ENCODE measurements around the gene RAMP2. TPM values are rescaled to one million over a fixed set of nuclear protein-coding genes. Genes with fewer than 3 reads are reported as not detected.

RAMP2 gene
- total and polyA plus RNA-seq, 2 experiments from 2014 or later: 13.1 to 48.7 TPM

DNA sequence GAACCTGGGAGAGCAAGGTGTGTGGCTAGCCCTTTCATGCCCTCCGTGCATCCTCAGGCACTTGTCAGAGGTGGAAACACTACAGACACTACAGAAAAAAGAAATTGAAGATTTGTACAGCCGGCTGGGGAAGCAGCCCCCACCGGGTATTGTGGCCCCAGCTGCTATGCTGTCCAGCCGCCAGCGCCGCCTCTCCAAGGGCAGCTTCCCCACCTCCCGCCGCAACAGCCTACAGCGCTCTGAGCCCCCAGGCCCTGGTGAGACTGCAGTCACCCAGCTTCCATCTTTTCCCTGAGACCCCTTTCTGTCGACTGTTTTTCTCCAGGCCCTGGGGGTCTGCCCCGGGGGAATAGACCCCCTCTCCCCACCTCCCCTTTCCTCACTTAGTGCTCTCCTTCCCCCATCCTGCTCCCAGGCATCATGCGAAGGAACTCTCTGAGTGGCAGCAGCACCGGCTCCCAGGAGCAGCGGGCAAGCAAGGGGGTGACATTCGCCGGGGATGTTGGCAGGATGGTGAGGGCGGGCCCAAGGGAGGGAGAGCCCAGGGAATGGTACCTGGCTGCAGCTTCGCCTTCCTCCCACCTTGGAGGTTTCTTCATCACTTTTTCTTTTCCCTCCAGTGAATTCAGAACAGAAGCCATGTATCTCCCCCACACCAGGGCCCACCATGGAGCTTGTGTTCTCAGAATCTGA is 35.2 kb downstream of the RAMP2 start:
- Histone ChIP-seq H3K36me3 (replicated peaks; ENCODE audit: insufficient read depth, low read depth) (no peaks in the 10 kb centered on the region), H3K9me2 (replicated peaks; ENCODE audit: insufficient read depth) (no peaks in the 10 kb centered on the region), H3K4me3 (no peak overlapping the region), H3K79me2 (peaks cover 18% of the 10 kb centered on the region), H4K20me1 (ENCODE audit: insufficient read depth, poor library complexity, severe bottlenecking) (no peaks in the 10 kb centered on the region), H3K9me3 (ENCODE audit: low read depth) (no peaks in the 10 kb centered on the region), H3K4me1 (ENCODE audit: insufficient read depth) (peaks cover 7% of the 10 kb centered on the region), H2AFZ (no peak overlapping the region), H3K27ac (peak overlapping the region; percentile 89), H3K4me2 (peak overlapping the region; percentile 90), H3K27me3 (no peaks in the 10 kb centered on the region)
- DNase-seq (ENCODE audit: low spot score): no peak
- no peak for TF ChIP-seq EZH2 (IDR thresholded peaks at IDR 0.05; ENCODE audit: borderline replicate concordance)
- TF ChIP-seq, protein P1, sequence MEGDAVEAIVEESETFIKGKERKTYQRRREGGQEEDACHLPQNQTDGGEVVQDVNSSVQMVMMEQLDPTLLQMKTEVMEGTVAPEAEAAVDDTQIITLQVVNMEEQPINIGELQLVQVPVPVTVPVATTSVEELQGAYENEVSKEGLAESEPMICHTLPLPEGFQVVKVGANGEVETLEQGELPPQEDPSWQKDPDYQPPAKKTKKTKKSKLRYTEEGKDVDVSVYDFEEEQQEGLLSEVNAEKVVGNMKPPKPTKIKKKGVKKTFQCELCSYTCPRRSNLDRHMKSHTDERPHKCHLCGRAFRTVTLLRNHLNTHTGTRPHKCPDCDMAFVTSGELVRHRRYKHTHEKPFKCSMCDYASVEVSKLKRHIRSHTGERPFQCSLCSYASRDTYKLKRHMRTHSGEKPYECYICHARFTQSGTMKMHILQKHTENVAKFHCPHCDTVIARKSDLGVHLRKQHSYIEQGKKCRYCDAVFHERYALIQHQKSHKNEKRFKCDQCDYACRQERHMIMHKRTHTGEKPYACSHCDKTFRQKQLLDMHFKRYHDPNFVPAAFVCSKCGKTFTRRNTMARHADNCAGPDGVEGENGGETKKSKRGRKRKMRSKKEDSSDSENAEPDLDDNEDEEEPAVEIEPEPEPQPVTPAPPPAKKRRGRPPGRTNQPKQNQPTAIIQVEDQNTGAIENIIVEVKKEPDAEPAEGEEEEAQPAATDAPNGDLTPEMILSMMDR (IDR thresholded peaks at IDR 0.05; ENCODE audit: poor library complexity): no peak
- no peak for TF ChIP-seq EZH2phosphoT487 (IDR thresholded peaks at IDR 0.05; ENCODE audit: low read depth, severe bottlenecking, unreplicated experiment)
- 98% methylated on average over 18 of the region's 18 CpGs for WGBS (ENCODE audit: low lambda C conversion rate, missing lambda C conversion rate)

DNA sequence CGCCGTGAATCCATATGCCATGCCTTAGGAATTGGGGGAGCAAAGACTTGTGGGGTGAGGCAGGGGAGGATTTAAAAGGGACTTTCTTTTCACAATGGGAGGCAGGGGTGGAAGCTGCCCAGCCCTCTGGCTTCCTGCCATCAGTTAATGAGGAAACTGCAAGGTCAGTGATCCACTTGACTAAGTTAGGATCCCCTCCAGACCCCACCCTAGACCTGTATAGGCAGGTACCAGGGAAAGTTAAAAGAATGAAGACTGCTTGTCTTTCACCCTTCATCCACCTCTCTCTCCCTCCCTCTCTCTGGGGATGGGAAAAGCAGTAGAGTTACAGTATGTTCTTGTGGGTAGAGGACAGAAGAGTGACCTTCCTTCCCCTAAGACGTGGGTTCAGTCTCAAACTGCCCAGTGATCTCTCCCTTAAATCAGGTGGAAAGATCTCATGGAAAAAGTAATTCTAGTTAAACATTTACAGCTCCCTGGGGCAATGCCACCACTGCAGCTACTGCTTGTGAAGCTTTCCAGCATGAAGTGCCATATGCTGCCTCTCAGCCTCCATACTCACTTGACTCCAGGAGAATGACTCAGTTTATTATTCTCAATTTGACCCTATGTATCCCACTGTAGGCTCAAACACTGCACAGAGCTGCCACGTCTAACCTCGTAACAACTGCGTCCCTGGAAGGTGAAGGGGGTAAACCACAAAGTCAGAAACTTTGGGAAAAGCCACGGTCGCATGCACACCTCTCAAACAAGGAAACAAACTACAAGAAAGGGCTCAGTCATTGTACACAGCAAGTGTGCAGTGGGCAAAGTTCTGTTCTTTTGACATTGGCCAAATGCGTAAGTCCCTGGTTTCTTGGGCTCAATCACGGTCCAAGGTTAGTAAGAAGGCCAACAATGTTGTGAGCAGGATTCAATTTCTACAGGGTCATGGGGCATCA is 36.3 kb downstream of the RAMP2 start:
- Histone ChIP-seq H3K36me3 (replicated peaks; ENCODE audit: insufficient read depth, low read depth) (no peaks in the 10 kb centered on the region), H3K4me2 (peak overlapping the region; percentile 90), H3K27ac (peak overlapping the region; percentile 89), H3K79me2 (peaks cover 18% of the 10 kb centered on the region), H3K4me1 (ENCODE audit: insufficient read depth) (peaks cover 7% of the 10 kb centered on the region), H3K9me3 (ENCODE audit: low read depth) (no peaks in the 10 kb centered on the region), H3K27me3 (no peaks in the 10 kb centered on the region), H3K4me3 (peak overlapping the region; percentile 45), H3K9me2 (replicated peaks; ENCODE audit: insufficient read depth) (no peaks in the 10 kb centered on the region), H2AFZ (no peak overlapping the region), H4K20me1 (ENCODE audit: insufficient read depth, poor library complexity, severe bottlenecking) (no peaks in the 10 kb centered on the region)
- TF ChIP-seq, protein P1 (IDR thresholded peaks at IDR 0.05; ENCODE audit: poor library complexity): no peak
- TF ChIP-seq EZH2phosphoT487 (IDR thresholded peaks at IDR 0.05; ENCODE audit: low read depth, severe bottlenecking, unreplicated experiment) (no peak), EZH2 (IDR thresholded peaks at IDR 0.05; ENCODE audit: borderline replicate concordance) (no peak)
- DNase-seq (ENCODE audit: low spot score): peak; percentile 65
- WGBS (ENCODE audit: low lambda C conversion rate, missing lambda C conversion rate): 81% methylated on average over 10 of the region's 10 CpGs

DNA sequence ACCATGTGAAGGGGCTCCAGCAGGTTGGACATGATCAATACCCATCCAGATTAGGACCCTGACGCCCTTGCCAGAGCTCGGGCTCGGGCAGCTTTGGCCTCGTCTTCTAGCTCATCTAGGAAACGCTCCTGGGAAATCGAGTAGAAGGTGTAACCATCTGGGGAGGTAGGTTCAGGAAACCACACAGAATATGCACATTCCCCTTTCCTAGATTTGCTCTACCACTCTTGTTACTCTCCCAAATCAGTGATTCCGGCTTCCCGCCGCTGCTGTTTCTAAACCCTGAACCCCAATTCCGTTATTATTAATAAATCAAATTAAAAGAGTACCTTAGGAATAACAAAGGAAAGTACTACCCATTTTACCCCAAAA is 37.0 kb downstream of the RAMP2 start:
- Histone ChIP-seq H3K9me3 (ENCODE audit: low read depth) (no peaks in the 10 kb centered on the region), H3K79me2 (peaks cover 18% of the 10 kb centered on the region), H3K9me2 (replicated peaks; ENCODE audit: insufficient read depth) (no peaks in the 10 kb centered on the region), H2AFZ (peak overlapping the region; percentile 17), H4K20me1 (ENCODE audit: insufficient read depth, poor library complexity, severe bottlenecking) (no peaks in the 10 kb centered on the region), H3K27me3 (no peaks in the 10 kb centered on the region), H3K4me2 (peak overlapping the region; percentile 90), H3K36me3 (replicated peaks; ENCODE audit: insufficient read depth, low read depth) (no peaks in the 10 kb centered on the region), H3K27ac (peak overlapping the region; percentile 89), H3K4me3 (peak overlapping the region; percentile 45), H3K4me1 (ENCODE audit: insufficient read depth) (peaks cover 14% of the 10 kb centered on the region)
- TF ChIP-seq, protein P1 (IDR thresholded peaks at IDR 0.05; ENCODE audit: poor library complexity): no peak
- no peak for TF ChIP-seq EZH2phosphoT487 (IDR thresholded peaks at IDR 0.05; ENCODE audit: low read depth, severe bottlenecking, unreplicated experiment)
- no peak for TF ChIP-seq EZH2 (IDR thresholded peaks at IDR 0.05; ENCODE audit: borderline replicate concordance)
- no peak for DNase-seq (ENCODE audit: low spot score)
- 38% methylated on average over 10 of the region's 10 CpGs for WGBS (ENCODE audit: low lambda C conversion rate, missing lambda C conversion rate)

Data from hepatocyte (in vitro differentiated cells).